ENCODE data around the gene C17orf107. TPM values are rescaled to one million over a fixed set of nuclear protein-coding genes. Genes with fewer than 3 reads are reported as not detected.
A peak's percentile ranks its signal among the peaks of the same experiment; 100 is the strongest.

C17orf107 gene
- total and polyA plus RNA-seq, 2 of the 13 experiments (the other 11 are each of a cell fraction or from before 2014, with no cell fraction given), result 0.20 to 0.59 TPM

DNA sequence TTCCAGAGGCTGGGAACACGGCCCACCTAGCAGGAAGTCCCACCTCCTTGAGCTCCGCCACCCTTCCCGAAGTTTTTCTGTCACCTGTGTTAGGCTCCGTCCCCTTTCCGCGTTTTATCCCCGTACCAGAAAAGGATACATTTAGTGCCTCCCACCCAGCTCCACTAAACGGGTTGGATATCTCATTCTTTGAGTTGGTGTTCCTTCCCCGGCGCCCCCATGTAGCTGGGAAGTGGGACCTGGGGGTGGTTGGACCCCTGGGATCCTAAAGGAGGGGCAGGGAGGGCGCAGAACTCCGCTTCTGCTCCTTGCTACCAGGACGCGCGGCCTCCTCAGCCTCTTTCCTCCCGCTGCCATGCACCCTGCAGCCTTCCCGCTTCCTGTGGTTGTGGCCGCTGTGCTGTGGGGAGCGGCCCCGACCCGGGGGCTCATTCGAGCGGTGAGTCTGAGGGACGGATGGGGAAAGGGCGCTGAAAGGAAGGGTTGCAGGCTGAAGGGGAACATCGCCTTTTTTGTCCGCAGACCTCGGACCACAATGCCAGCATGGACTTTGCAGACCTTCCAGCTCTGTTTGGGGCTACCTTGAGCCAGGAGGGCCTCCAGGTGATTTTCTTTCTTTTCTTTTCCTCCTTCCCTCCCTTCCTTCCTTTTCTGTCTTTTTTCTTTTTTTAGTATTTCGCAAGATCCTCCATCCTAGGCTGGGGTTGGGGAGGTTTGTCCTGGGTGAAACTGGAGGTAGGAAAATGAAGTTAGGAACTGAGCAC, 41.4 kb downstream of the C17orf107 start (continued):
- TF ChIP-seq ZNF772 (CRISPR knock-in tag; IDR thresholded peaks at IDR 0.05) (0 out of 2 replicates have a peak, but pooled peaks have one; percentile 9), SAP130 (CRISPR knock-in tag; IDR thresholded peaks at IDR 0.05; ENCODE audit: low read depth) (peak; percentile 27), ZNF792 (CRISPR knock-in tag; IDR thresholded peaks at IDR 0.05) (no peak), MED8 (CRISPR knock-in tag; IDR thresholded peaks at IDR 0.05; ENCODE audit: insufficient replicate concordance) (no peak), CEBPB (IDR thresholded peaks at IDR 0.05; ENCODE audit: borderline replicate concordance, low read depth, low read length) (0 out of 2 replicates have a peak, but pooled peaks have one; percentile 21), JUN (CRISPR knock-in tag; IDR thresholded peaks at IDR 0.05) (no peak), UBTF (CRISPR knock-in tag; IDR thresholded peaks at IDR 0.05) (0 out of 2 replicates have a peak, but pooled peaks have one; percentile 25), CBX1 (IDR thresholded peaks at IDR 0.05; ENCODE audit: low read depth) (no peak), ARID4A (CRISPR knock-in tag; IDR thresholded peaks at IDR 0.05; ENCODE audit: borderline replicate concordance) (peak; percentile 15; the same call in 1 of the 2 replicates), SOX13 (IDR thresholded peaks at IDR 0.05) (no peak), SOX13 (CRISPR knock-in tag; conservative IDR thresholded peaks at IDR 0.05 in 1 of 2, IDR thresholded peaks at IDR 0.05 in 1 of 2) (no peak), ZBTB3 (CRISPR knock-in tag; IDR thresholded peaks at IDR 0.05; ENCODE audit: borderline replicate concordance, low read depth) (0 out of 2 replicates have a peak, but pooled peaks have one; percentile 6), ZEB1 (IDR thresholded peaks at IDR 0.05; ENCODE audit: insufficient replicate concordance, low read depth) (peak; percentile 23)
- TF ChIP-seq, protein P1, sequence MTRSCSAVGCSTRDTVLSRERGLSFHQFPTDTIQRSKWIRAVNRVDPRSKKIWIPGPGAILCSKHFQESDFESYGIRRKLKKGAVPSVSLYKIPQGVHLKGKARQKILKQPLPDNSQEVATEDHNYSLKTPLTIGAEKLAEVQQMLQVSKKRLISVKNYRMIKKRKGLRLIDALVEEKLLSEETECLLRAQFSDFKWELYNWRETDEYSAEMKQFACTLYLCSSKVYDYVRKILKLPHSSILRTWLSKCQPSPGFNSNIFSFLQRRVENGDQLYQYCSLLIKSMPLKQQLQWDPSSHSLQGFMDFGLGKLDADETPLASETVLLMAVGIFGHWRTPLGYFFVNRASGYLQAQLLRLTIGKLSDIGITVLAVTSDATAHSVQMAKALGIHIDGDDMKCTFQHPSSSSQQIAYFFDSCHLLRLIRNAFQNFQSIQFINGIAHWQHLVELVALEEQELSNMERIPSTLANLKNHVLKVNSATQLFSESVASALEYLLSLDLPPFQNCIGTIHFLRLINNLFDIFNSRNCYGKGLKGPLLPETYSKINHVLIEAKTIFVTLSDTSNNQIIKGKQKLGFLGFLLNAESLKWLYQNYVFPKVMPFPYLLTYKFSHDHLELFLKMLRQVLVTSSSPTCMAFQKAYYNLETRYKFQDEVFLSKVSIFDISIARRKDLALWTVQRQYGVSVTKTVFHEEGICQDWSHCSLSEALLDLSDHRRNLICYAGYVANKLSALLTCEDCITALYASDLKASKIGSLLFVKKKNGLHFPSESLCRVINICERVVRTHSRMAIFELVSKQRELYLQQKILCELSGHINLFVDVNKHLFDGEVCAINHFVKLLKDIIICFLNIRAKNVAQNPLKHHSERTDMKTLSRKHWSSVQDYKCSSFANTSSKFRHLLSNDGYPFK (CRISPR knock-in tag; IDR thresholded peaks at IDR 0.05; ENCODE audit: borderline replicate concordance), result peak; percentile 49; the same call in 1 of the 2 replicates
- TF ChIP-seq, protein P2, sequence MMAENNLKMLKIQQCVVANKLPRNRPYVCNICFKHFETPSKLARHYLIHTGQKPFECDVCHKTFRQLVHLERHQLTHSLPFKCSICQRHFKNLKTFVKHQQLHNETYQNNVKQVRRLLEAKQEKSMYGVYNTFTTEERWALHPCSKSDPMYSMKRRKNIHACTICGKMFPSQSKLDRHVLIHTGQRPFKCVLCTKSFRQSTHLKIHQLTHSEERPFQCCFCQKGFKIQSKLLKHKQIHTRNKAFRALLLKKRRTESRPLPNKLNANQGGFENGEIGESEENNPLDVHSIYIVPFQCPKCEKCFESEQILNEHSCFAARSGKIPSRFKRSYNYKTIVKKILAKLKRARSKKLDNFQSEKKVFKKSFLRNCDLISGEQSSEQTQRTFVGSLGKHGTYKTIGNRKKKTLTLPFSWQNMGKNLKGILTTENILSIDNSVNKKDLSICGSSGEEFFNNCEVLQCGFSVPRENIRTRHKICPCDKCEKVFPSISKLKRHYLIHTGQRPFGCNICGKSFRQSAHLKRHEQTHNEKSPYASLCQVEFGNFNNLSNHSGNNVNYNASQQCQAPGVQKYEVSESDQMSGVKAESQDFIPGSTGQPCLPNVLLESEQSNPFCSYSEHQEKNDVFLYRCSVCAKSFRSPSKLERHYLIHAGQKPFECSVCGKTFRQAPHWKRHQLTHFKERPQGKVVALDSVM (CRISPR knock-in tag; IDR thresholded peaks at IDR 0.05), result peak; percentile 84
- TF ChIP-seq, protein P3, sequence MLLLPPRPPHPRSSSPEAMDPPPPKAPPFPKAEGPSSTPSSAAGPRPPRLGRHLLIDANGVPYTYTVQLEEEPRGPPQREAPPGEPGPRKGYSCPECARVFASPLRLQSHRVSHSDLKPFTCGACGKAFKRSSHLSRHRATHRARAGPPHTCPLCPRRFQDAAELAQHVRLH (CRISPR knock-in tag; IDR thresholded peaks at IDR 0.05; ENCODE audit: borderline replicate concordance, low read depth), result no peak

Data from HepG2 (cell line).